Upper lobe of left lung (tissue), 4 donors: ENCODE results near the gene TTC36.

Source experiments
- POLR2A ChIP-seq, 4 donors: fragments of 450-650 bp; IDR thresholded peaks; one replicate each; pipeline ENCODE4 v1.5.1; 2016 to 2017; ENCODE audit warnings: antibody characterized with exemption in 4 of 4, mild to moderate bottlenecking in 2 of 4
- POLR2AphosphoS5 ChIP-seq, 2 donors: sonication (generic); formaldehyde crosslinking; IDR thresholded peaks; one replicate each; pipeline ENCODE4 v1.5.1; 2017; ENCODE audit warnings: antibody characterized with exemption in 2 of 2

GRCh38 chr11:118522571-118523072 lies 4.7 kb upstream of the TTC36 start:
- no peak for TF ChIP-seq POLR2AphosphoS5 (IDR thresholded peaks at IDR 0.05)
- no peak for TF ChIP-seq POLR2A (IDR thresholded peaks at IDR 0.05)
